Stimulated activated CD4-positive, alpha-beta T cell treated with anti-CD3 and anti-CD28 coated beads, TNF-alpha, amount 100 ng/mL, for 1 hour (primary cell): ENCODE results near the gene CEP85.
"Not testable (repeated sequence)": the region's sequence is repeated elsewhere in the genome, so short reads cannot be mapped to it uniquely, and the experiment has no call there.

Source experiments
- DNase-seq, 3 donors: peaks; one replicate each; pipeline ENCODE4 v3.0.0-alpha.2; 2020; ENCODE audit warnings: low read depth in 3 of 3, low spot score in 1 of 3

CEP85 gene

DNA sequence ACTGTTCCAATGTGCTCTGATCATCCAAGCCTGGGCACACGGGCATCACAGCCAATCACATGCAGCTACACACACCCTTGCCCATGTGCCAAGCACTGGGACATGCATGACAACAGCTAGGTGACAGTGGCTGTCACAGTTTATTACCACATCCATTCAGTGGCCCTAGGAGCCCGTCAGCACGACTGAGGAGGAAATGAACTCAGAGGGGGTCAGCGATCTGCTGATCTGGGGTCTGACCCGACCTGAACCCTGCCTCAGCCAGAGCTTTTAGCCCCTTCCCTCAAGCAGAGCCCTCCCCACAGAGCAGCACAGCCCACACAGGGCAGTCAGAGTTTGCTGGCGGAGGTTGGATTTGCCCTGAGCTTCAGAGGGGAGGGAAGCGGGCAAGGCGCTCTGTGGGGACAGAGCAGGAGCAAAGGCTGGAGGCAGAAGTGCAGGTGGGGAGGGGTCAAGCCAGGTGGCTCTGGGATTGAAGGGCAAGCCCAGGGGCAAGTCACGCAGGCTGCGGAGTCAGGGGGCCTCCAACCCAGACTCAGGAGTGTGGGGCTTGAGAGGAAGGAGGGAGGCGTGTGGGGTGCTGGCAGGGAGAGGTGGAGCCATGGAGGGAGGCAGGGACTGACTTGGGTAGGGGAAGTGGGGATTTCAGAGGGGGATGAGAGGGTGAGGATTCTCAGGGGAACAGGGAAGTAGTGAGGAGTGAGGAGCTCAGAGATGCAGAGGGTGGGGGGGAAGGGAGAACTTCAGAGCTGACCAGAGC lies 56.3 kb downstream of the CEP85 start:
- no peak for DNase-seq

DNA sequence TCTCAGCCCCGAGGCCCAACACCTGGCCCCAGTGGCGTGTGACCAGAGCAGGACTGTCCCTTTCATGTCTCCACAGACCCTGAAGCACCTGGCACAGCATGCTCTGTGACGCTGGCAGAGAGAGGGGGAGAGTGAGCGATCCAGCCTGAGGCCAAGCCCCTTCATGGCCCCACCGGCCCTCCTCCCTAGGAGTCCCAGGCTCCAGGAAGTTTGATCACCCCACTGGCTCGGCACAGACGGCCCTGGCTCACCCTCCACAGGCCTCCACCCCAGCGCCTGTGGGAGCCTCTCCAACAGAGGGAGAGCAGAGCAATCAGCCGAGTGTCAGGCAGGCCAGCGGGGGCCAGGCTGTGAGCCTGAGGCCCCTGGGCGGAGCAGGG lies 56.9 kb downstream of the CEP85 start:
- DNase-seq, result no peak

GRCh38 chr1:26291433-26291832 lies 57.4 kb downstream of the CEP85 start:
- no peak for DNase-seq

DNA sequence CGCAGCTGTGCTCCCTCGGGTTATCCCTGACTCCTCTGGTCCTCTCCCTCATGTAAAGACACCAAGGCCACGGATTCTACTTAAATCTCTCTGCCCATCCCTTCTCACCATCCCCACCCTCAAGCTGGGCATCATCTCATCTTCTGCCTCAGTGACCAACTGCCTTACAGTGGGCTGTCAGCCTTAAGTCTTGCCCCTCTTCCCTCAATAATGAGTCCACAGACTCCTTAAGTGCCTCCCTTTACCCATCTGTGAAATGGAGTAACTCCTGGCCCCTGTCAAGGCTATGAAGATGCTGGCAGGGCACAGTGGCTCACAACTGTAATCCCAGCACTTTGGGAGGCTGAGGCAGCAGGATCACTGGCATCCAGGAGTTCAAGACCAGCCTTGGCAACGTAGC lies 57.9 kb downstream of the CEP85 start:
- no peak for DNase-seq

GRCh38 chr1:26292735-26293134 lies 58.7 kb downstream of the CEP85 start:
- DNase-seq, result not testable (repeated sequence)

DNA sequence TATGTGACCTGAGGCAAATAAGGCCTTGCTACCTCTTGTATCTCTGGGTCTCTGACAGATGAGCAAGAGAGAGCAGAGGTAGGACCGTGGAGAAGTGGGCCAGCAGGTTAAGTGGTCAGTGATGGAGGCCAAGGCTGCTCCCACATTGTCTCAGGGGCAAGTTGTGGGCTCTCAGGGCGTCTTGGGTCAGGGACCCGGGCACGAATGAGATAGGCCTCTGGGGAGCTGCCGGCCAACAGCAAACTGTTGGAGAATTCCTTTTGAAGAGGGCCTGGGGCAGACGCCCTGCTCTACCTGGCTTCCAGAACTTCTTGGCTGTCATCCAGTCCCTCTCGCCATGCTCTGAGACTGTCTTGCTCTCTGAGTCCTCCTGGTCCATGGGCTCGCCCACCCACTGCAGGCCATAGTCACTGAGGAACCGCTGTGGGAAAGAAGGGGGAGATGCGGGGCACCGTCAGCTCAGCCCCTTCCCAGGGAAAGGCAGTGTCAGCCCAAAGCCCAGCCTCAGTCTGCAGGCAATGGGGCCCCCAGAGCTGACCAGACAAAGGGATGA lies 60.0 kb downstream of the CEP85 start:
- DNase-seq, result no peak

- no peak for DNase-seq
Observed at GRCh38 chr1:26295194-26296138, 61.5 kb downstream of the CEP85 start.

- DNase-seq, result no peak
Observed at GRCh38 chr1:26296340-26297056, 62.5 kb downstream of the CEP85 start.

- no peak for DNase-seq
Observed at GRCh38 chr1:26297057-26297790, 63.2 kb downstream of the CEP85 start.

GRCh38 chr1:26297791-26298124 lies 63.8 kb downstream of the CEP85 start:
- no peak for DNase-seq

- DNase-seq, result no peak
Observed at GRCh38 chr1:26300578-26301275, 66.7 kb downstream of the CEP85 start.

- DNase-seq, result no peak
Observed at GRCh38 chr1:26302733-26303405, 68.9 kb downstream of the CEP85 start.

DNA sequence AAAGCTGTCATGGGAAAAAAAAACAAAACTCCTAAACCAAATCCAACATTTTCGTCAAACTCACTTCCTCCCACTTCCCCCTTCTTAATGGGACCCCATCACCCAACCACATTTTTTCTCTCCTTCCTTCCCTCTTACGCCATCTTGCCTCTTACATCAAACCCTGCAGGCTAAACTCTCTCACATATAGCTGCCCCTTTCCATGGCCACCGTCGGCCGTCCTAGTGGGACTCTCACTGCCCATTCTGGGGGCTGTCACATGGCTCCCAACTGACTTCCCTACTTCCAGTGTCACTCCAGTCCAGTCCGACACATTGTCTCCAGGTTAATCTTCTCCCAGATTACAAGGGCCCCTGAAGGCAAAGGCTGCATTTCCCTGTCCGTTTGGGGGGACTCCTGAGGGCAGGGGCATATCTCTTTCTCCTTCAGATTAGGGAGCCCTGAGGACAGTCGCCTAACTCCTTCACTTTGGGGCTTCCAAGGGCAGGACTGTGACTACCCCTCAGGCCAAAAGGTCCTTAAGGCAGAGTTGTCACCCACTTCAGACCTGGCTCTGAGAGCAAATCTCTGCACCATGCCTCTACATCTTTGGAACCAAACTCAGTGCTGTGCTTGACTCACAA lies 71.8 kb downstream of the CEP85 start:
- DNase-seq, result no peak

- peak; percentile 73 to 84 (median 80) for DNase-seq
Observed at GRCh38 chr1:26306290-26307229, 72.6 kb downstream of the CEP85 start, which contains the start of gene UBXN11. Gene UBXN11 (minus strand): TSS chr1:26306636. CDS start chr1:26302883, 3,753 bp downstream.

- DNase-seq, result no peak
Observed at GRCh38 chr1:26307363-26307781, 73.4 kb downstream of the CEP85 start.

- not testable (repeated sequence) for DNase-seq
Observed at GRCh38 chr1:26307966-26308899, 74.2 kb downstream of the CEP85 start.

DNA sequence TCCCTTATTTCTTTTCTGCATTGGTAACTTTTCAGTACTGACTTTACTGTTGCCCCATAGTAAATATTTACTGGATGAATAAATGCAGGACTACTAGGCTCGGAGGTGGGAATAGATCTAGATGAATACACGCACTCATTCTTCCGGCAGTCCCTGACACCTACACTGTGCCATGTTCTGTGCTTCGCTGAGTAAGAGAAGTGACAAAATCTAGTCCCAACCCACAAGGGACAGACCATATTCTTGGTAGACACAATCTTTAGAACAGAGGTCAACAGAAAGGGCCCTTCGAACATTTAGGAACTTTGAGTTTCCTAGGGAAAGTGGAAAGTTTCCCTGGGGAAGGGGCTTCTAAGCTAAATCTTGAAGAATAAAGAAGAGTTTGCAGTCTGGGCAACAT lies 80.5 kb downstream of the CEP85 start:
- no peak for DNase-seq
